GM23338 (cell line): ENCODE measurements around the gene RUFY1. TPM values are rescaled to one million over a fixed set of nuclear protein-coding genes. Genes with fewer than 3 reads are reported as not detected.

Experiments used
- ATAC-seq: fragments of 200-7000 bp; cut with Tn5 transposase; 3 replicates; pipeline ENCODE4 v1.9.1; 2020
- DNase-seq: peaks from one replicate; pipeline ENCODE4 v3.0.0-alpha.2; 2015; ENCODE audit warnings: low spot score
- H2AFZ ChIP-seq: fragments of 200-600 bp; sonication (generic); 2 replicates; pipeline ENCODE4 v1.8.0; 2016; ENCODE audit warnings: antibody characterized with exemption, mild to moderate bottlenecking, moderate library complexity
- H3F3A ChIP-seq: fragments of 200-600 bp; sonication (generic); replicated peaks from 2 replicates; pipeline ENCODE4 v1.8.0; 2017; ENCODE audit warnings: antibody characterized with exemption, mixed run types, low read depth
- H3K27ac ChIP-seq: fragments of 200-600 bp; sonication (generic); 2 replicates; pipeline ENCODE4 v1.6.1; 2016; ENCODE audit warnings: low read depth
- H3K27me3 ChIP-seq: fragments of 200-600 bp; sonication (generic); 2 replicates; pipeline ENCODE4 v1.8.0; 2016; ENCODE audit warnings: mild to moderate bottlenecking, mixed run types, moderate library complexity; ENCODE audit not compliant: insufficient read depth
- H3K36me3 ChIP-seq: fragments of 200-600 bp; sonication (generic); 2 replicates; pipeline ENCODE4 v1.8.0; 2016; ENCODE audit warnings: mild to moderate bottlenecking; ENCODE audit not compliant: insufficient read depth
- H3K4me1 ChIP-seq: fragments of 200-600 bp; sonication (generic); 2 replicates; pipeline ENCODE4 v1.8.0; 2016; ENCODE audit warnings: mild to moderate bottlenecking, moderate library complexity; ENCODE audit not compliant: insufficient read depth
- H3K4me2 ChIP-seq: fragments of 200-600 bp; sonication (generic); 2 replicates; pipeline ENCODE4 v1.7.1; 2017; ENCODE audit warnings: mixed run types
- H3K4me3 ChIP-seq: fragments of 200-600 bp; sonication (generic); 2 replicates; pipeline ENCODE4 v1.6.1; 2016; ENCODE audit warnings: mixed run types
- H3K79me2 ChIP-seq: fragments of 200-600 bp; sonication (generic); replicated peaks from 2 replicates; pipeline ENCODE4 v1.8.0; 2017; ENCODE audit warnings: mild to moderate bottlenecking; ENCODE audit not compliant: insufficient read depth
- H3K9me2 ChIP-seq: fragments of 200-600 bp; sonication (generic); 2 replicates; pipeline ENCODE4 v1.8.0; 2017; ENCODE audit not compliant: insufficient read depth
- H4K20me1 ChIP-seq: fragments of 200-600 bp; sonication (generic); replicated peaks from 2 replicates; pipeline ENCODE4 v1.8.0; 2017; ENCODE audit warnings: mild to moderate bottlenecking; ENCODE audit not compliant: insufficient read depth
- H3K27ac Mint-ChIP-seq: 2 replicates; pipeline ENCODE4 v1.8.0; 2020; ENCODE audit warnings: inconsistent platforms, mild to moderate bottlenecking, moderate library complexity, mixed read lengths
- H3K27me3 Mint-ChIP-seq: 3 replicates; pipeline ENCODE4 v1.8.0; 2022; ENCODE audit warnings: low read depth, mild to moderate bottlenecking, moderate library complexity, mixed read lengths, inconsistent platforms; ENCODE audit not compliant: insufficient read depth, poor library complexity
- H3K36me3 Mint-ChIP-seq: 3 replicates; pipeline ENCODE4 v1.8.0; 2021; ENCODE audit warnings: low read depth, mild to moderate bottlenecking, inconsistent platforms, moderate library complexity, mixed read lengths
- H3K4me1 Mint-ChIP-seq: 3 replicates; pipeline ENCODE4 v1.8.0; 2020; ENCODE audit warnings: mild to moderate bottlenecking, inconsistent platforms, mixed read lengths
- H3K4me3 Mint-ChIP-seq: 3 replicates; pipeline ENCODE4 v1.8.0; 2021; ENCODE audit warnings: moderate library complexity, mild to moderate bottlenecking, inconsistent platforms, mixed read lengths
- H3K9me3 Mint-ChIP-seq: 3 replicates; pipeline ENCODE4 v1.8.0; 2020; ENCODE audit warnings: moderate library complexity, mild to moderate bottlenecking, inconsistent platforms, mixed read lengths
- CREB1 ChIP-seq: fragments of 250-450 bp; sonication (Bioruptor Pico); IDR thresholded peaks from 2 replicates; pipeline ENCODE4 v1.5.0; 2020; ENCODE audit warnings: low read depth, mild to moderate bottlenecking, moderate library complexity
- CTCF ChIP-seq, 2 experiments: fragments of 200-600 bp in 1 of 2; sonication (generic) in 1 of 2; conservative IDR thresholded peaks; 2 replicates each; pipeline versions ENCODE4 v1.5.1 to v1.6.1; 2016 to 2017; ENCODE audit warnings: antibody characterized with exemption in 2 of 2, low read depth in 2 of 2, mild to moderate bottlenecking in 2 of 2, moderate library complexity in 1 of 2
- EZH2 ChIP-seq: fragments of 200-600 bp; sonication (generic); IDR thresholded peaks from one replicate; pipeline ENCODE4 v1.8.0; 2017; ENCODE audit warnings: antibody characterized with exemption, mild to moderate bottlenecking, low read depth; ENCODE audit not compliant: unreplicated experiment
- EZH2phosphoT487 ChIP-seq: fragments of 200-600 bp; sonication (generic); IDR thresholded peaks from one replicate; pipeline ENCODE4 v1.8.1; 2018; ENCODE audit warnings: antibody characterized with exemption; ENCODE audit not compliant: unreplicated experiment
- JUNB ChIP-seq: IDR thresholded peaks from one replicate; pipeline ENCODE4 v1.6.1; 2016; ENCODE audit warnings: antibody characterized with exemption; ENCODE audit not compliant: unreplicated experiment
- NANOG ChIP-seq: IDR thresholded peaks from 2 replicates; pipeline ENCODE4 v1.6.1; 2016; ENCODE audit warnings: antibody characterized with exemption, borderline replicate concordance
- POLR2AphosphoS5 ChIP-seq: IDR thresholded peaks from 2 replicates; pipeline ENCODE4 v1.6.1; 2016; ENCODE audit warnings: antibody characterized with exemption, low read depth
- STAT1 ChIP-seq: IDR thresholded peaks from one replicate; pipeline ENCODE4 v1.6.1; 2016; ENCODE audit warnings: antibody characterized with exemption; ENCODE audit not compliant: unreplicated experiment
- ZNF114 ChIP-seq: fragments of 250-450 bp; sonication (Bioruptor Pico); IDR thresholded peaks from 2 replicates; pipeline ENCODE4 v1.5.0; 2020; ENCODE audit warnings: mild to moderate bottlenecking, moderate library complexity
- ZNF331 ChIP-seq: fragments of 250-450 bp; sonication (Bioruptor Pico); IDR thresholded peaks from 2 replicates; pipeline ENCODE4 v1.5.0; 2020; ENCODE audit warnings: low read depth, mild to moderate bottlenecking, moderate library complexity
- ZNF462 ChIP-seq: fragments of 250-450 bp; sonication (Bioruptor Pico); IDR thresholded peaks from 2 replicates; pipeline ENCODE4 v1.5.0; 2020; ENCODE audit warnings: mild to moderate bottlenecking, moderate library complexity
- polyA plus RNA-seq: library from polyadenylated mRNA; unstranded; fragments of >200 nt; fragmentation: Nextera tagmentation; extraction: Ambion mirVana; gene quantifications from 2 replicates; pipeline ENCODE4 v1.2.1, GENCODE V29; 2016
- total RNA-seq: library from RNA; depleted of rRNA; stranded (reverse); fragments of >200 nt; shearing (Covaris generic); gene quantifications from 2 replicates; pipeline ENCODE4 v1.2.3, GENCODE V29; 2014
- TF ChIP-seq, protein P1 (sequence below): IDR thresholded peaks from 2 replicates; pipeline ENCODE4 v1.6.1; 2016; ENCODE audit warnings: antibody characterized with exemption
- TF ChIP-seq, protein P2 (sequence below): IDR thresholded peaks from one replicate; pipeline ENCODE4 v1.6.1; 2018; ENCODE audit warnings: antibody characterized with exemption; ENCODE audit not compliant: unreplicated experiment

RUFY1 gene
- total and polyA plus RNA-seq, 2 experiments from 2014 or later: 25.3 to 31.6 TPM

DNA sequence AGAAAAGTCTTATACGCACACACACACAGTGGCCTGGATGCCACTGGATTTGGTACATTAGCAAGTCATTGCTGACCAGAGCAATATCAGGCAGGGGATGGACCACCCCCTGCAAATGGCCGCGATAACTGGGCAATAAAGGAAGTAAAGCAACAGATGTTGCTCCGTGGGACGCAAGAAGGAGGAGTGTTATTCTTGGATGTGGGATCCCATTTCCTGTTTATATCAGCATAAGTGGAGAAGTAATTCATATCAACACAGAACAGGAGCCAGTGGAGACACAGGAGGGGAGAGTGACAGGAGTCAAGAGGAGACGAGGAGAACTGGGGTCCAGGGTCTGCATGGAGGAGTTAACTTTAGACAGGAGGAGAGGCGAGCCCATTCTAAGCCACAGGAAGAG lies 18.4 kb downstream of the RUFY1 start:
- TF ChIP-seq EZH2: no peak
- TF ChIP-seq CREB1 (CRISPR knock-in tag): no peak
- no peak for TF ChIP-seq NANOG
- TF ChIP-seq ZNF114: no peak
- TF ChIP-seq CTCF (conservative IDR thresholded peaks at IDR 0.05; ENCODE audit: low read depth in 2 of 2): no peak
- TF ChIP-seq, protein P1, sequence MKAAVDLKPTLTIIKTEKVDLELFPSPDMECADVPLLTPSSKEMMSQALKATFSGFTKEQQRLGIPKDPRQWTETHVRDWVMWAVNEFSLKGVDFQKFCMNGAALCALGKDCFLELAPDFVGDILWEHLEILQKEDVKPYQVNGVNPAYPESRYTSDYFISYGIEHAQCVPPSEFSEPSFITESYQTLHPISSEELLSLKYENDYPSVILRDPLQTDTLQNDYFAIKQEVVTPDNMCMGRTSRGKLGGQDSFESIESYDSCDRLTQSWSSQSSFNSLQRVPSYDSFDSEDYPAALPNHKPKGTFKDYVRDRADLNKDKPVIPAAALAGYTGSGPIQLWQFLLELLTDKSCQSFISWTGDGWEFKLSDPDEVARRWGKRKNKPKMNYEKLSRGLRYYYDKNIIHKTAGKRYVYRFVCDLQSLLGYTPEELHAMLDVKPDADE: no peak
- no peak for TF ChIP-seq EZH2phosphoT487
- TF ChIP-seq STAT1: no peak
- no peak for TF ChIP-seq JUNB
- no peak for TF ChIP-seq POLR2AphosphoS5
- no peak for TF ChIP-seq ZNF331 (CRISPR knock-in tag)
- TF ChIP-seq, protein P2, sequence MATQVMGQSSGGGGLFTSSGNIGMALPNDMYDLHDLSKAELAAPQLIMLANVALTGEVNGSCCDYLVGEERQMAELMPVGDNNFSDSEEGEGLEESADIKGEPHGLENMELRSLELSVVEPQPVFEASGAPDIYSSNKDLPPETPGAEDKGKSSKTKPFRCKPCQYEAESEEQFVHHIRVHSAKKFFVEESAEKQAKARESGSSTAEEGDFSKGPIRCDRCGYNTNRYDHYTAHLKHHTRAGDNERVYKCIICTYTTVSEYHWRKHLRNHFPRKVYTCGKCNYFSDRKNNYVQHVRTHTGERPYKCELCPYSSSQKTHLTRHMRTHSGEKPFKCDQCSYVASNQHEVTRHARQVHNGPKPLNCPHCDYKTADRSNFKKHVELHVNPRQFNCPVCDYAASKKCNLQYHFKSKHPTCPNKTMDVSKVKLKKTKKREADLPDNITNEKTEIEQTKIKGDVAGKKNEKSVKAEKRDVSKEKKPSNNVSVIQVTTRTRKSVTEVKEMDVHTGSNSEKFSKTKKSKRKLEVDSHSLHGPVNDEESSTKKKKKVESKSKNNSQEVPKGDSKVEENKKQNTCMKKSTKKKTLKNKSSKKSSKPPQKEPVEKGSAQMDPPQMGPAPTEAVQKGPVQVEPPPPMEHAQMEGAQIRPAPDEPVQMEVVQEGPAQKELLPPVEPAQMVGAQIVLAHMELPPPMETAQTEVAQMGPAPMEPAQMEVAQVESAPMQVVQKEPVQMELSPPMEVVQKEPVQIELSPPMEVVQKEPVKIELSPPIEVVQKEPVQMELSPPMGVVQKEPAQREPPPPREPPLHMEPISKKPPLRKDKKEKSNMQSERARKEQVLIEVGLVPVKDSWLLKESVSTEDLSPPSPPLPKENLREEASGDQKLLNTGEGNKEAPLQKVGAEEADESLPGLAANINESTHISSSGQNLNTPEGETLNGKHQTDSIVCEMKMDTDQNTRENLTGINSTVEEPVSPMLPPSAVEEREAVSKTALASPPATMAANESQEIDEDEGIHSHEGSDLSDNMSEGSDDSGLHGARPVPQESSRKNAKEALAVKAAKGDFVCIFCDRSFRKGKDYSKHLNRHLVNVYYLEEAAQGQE: no peak
- no peak for TF ChIP-seq ZNF462
- Mint-ChIP-seq H3K4me1 (no peaks in the 10 kb centered on the region), H3K4me3 (no peak overlapping the region), H3K9me3 (no peaks in the 10 kb centered on the region), H3K27ac (no peak overlapping the region), H3K27me3 (no peaks in the 10 kb centered on the region), H3K36me3 (peaks cover 65% of the 10 kb centered on the region)
- Histone ChIP-seq H3K27me3 (no peaks in the 10 kb centered on the region), H3K79me2 (no peaks in the 10 kb centered on the region; the same call in 1 of the 2 replicates), H3K27ac (no peak overlapping the region), H3K4me2 (no peak overlapping the region), H3K4me3 (no peak overlapping the region), H3K4me1 (no peaks in the 10 kb centered on the region), H4K20me1 (no peaks in the 10 kb centered on the region; the same call in 1 of the 2 replicates), H3F3A (no peaks in the 10 kb centered on the region), H3K9me2 (no peaks in the 10 kb centered on the region), H2AFZ (no peak overlapping the region), H3K36me3 (peaks cover 58% of the 10 kb centered on the region)
- DNase-seq: no peak
- ATAC-seq: no peak
